GM12864 (cell line): ENCODE measurements around the gene ZNF358.
A peak's percentile ranks its signal among the peaks of the same experiment; 100 is the strongest.

Source experiments
- DNase-seq: peaks from one replicate; pipeline ENCODE4 v3.0.0-alpha.2; 2011; ENCODE audit warnings: low read depth
- H3K4me3 ChIP-seq: 2 replicates; pipeline ENCODE4 v1.5.1; 2011; ENCODE audit warnings: mild to moderate bottlenecking, low read depth, low read length, control low read depth
- CTCF ChIP-seq: IDR thresholded peaks from 2 replicates; pipeline ENCODE4 v1.5.1; 2011; ENCODE audit warnings: low read depth, mild to moderate bottlenecking, moderate library complexity, low read length, control low read depth, inconsistent platforms; ENCODE audit errors: missing control alignments

The ZNF358 gene

DNA sequence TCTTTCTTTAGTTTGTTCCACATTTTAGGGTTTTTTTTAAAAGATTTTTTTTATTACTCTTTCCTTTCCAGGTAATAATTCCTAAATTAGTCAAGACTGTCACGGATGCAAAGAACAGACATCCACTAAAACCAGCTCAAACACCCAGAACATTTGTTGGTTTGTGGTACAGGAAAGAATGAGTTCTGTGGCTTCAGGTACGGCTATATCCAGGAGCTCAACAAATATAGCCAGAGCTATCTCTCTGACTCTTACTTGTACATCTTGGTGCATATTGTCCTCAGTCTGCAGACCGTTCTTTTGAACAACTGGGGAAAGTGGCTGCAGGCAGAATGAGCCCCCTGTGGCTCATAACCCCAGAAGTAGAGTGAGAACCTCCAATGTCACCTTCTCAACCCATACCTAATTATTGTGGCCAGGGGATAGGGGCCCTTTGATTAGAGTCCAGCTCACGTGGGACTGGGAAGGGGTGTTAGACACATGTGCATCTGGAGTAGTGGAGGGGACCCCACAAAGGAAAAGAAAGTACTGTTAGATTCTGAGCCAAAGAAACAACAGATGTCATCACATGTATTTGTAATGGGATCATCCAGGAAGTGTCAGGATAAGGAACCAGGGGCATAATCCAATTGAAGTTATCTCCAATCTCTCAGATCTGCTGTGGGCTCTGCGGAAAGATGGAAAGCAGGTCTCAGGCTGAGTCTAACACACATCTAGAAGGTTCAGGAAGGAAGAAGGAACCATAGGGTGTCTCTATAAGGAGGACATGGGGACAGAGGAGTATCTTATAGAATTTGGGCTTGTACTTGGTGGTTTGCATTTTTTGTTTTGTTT, 1.9 kb upstream of the ZNF358 start:
- no peak overlapping the region for H3K4me3 ChIP-seq
- no peak for DNase-seq
- no peak for TF ChIP-seq CTCF

- TF ChIP-seq CTCF = no peak
- DNase-seq = no peak
- no peak overlapping the region for H3K4me3 ChIP-seq
Observed at GRCh38 chr19:7515110-7515644, 726 bp upstream of the ZNF358 start.

DNA sequence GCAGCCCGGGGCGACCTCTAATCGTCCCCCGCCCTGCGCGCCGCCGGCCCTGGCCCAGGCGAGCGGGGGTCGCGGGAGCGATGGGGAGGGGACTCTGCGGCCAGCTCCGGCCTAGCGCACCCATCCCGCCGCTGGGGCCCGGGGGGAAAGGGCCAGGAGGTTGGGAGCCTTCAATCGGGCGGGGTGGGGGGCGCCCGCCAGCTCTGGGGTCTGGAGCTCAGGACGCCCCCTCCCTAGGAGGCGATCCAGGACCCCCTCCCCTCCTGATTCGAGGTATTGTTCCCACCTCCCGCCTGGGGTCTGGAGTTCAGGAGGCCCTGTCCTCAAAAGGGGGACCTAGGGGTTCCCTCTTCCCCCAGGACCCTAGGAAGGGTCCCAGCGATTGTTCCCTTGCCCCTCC, 430 bp downstream of the ZNF358 start:
- no peak for TF ChIP-seq CTCF
- no peak for DNase-seq
- H3K4me3 ChIP-seq = peak overlapping the region; percentile 36

GRCh38 chr19:7516878-7517277, 975 bp downstream of the ZNF358 start:
- no peak for DNase-seq
- no peak for TF ChIP-seq CTCF
- no peak overlapping the region; the same call in 1 of the 2 replicates for H3K4me3 ChIP-seq

GRCh38 chr19:7519361-7520130, 3.6 kb downstream of the ZNF358 start:
- no peak overlapping the region for H3K4me3 ChIP-seq
- TF ChIP-seq CTCF = no peak
- DNase-seq = no peak

GRCh38 chr19:7520131-7521051, 4.5 kb downstream of the ZNF358 start:
- no peak for DNase-seq
- H3K4me3 ChIP-seq = no peak overlapping the region
- TF ChIP-seq CTCF = no peak
